GM13976 (cell line): ENCODE measurements around the gene ZCCHC4.
A peak's percentile ranks its signal among the peaks of the same experiment; 100 is the strongest.

Experiments used
- DNase-seq: peaks from one replicate; pipeline ENCODE4 v3.0.0; 2012; ENCODE audit warnings: low spot score
- in situ Hi-C: fragments of 300-500 bp; cut with MboI; formaldehyde crosslinking; loops from one replicate; pipeline ENCODE4 v1.12.0; 2022; ENCODE audit warnings: low sequenced_read_pairs, mixed read lengths, inconsistent platforms; ENCODE audit not compliant: unreplicated experiment
- TF ChIP-seq, protein P1 (sequence below): IDR thresholded peaks from 2 replicates; pipeline ENCODE4 v1.5.1; 2012; ENCODE audit warnings: borderline replicate concordance, mild to moderate bottlenecking; ENCODE audit not compliant: insufficient read depth; ENCODE audit errors: extremely low read depth, missing control alignments, control extremely low read depth

Gene ZCCHC4

DNA sequence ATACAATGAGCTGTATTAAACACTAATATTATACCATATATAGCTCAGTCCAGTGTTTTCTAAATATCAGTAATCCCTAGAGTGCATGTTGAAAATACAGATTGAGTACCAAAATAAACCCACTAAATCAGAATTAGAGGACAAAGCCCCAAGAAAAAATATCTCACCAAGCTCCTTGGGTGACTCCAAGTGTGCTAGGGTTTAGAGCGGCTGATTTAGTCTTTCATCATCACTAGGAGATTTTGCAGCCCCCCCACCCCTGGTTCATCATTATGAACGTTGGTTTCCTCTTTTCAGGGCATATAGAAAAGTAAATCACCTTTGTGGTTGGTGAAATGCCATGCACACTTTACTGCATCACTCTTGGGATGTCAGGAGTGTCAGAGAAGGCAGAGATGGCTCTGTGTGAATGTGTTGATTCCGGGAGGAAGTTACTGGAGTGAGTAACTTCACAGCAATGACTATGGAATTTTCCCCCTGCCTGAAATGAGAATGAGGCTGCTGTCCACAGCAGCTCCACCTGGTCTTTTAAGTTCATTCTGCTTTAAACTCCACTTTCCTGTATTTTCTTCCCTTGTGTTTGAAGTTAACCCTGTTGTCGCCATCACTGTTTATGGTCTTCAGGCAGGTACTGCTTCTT lies 39.3 kb downstream of the ZCCHC4 start:
- TF ChIP-seq, protein P1, sequence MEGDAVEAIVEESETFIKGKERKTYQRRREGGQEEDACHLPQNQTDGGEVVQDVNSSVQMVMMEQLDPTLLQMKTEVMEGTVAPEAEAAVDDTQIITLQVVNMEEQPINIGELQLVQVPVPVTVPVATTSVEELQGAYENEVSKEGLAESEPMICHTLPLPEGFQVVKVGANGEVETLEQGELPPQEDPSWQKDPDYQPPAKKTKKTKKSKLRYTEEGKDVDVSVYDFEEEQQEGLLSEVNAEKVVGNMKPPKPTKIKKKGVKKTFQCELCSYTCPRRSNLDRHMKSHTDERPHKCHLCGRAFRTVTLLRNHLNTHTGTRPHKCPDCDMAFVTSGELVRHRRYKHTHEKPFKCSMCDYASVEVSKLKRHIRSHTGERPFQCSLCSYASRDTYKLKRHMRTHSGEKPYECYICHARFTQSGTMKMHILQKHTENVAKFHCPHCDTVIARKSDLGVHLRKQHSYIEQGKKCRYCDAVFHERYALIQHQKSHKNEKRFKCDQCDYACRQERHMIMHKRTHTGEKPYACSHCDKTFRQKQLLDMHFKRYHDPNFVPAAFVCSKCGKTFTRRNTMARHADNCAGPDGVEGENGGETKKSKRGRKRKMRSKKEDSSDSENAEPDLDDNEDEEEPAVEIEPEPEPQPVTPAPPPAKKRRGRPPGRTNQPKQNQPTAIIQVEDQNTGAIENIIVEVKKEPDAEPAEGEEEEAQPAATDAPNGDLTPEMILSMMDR: no peak
- DNase-seq: no peak
- in situ Hi-C loops: loop anchor here (25.0 kb wide), 1 partner anchor 365 kb away; no protein-coding TSS in a partner anchor

DNA sequence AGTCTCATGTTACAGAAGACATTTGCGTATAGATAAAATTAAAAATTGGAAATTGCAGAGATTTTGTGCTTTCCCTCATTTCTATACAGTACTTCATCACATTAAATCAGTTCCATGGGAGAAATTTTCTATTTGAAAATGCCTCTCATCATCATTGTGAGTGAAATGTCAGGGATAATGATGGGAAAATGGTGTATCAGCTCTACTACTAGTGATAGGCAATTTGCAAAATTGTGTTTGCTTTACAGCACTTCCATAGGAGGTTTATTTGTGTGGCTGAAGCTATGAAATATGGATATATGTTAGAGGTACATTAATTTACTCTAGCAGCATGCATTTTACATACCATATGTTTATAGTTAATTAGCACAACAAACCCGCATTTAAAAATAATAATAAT lies 43.5 kb downstream of the ZCCHC4 start:
- in situ Hi-C loops: loop anchor here (25.0 kb wide), 1 partner anchor 369 kb away; no protein-coding TSS in a partner anchor
- no peak for DNase-seq
- TF ChIP-seq, protein P1: no peak

DNA sequence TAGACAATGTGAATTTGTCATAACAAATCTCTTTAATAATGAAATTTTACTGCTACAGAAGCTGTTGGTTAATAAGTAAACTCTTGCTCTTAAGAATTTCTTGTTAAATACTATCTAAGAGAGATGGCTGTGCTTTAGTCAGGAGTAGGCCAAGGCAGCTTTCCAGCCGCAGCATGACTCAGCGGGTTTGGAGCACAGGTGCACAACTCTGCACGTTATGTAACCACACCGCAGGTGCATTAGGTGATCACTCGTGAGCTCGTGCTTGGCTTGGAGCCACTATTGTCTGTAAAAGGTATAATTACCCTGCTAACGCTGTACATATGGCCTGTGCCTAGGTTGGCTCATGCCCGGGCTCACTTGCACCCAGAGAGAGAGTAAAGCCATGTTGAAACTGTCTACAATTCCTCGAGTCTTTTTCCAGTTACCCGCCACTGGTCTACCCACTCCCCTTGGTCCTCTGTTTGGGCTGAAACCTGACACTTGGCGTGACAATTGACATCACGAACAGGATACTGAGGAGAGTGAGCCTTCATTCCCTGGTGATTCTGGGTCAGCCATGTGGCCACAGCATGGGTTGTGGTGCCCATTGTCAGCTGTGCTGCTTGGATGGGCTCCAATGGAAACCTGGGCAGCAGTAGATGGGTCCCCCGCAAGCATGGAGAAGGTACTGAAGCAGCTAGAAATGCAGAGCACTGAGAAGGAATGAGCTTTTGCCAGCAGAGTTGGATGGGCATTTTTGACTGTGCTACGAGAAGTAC lies 46.1 kb downstream of the ZCCHC4 start:
- DNase-seq: no peak
- TF ChIP-seq, protein P1: no peak
- in situ Hi-C loops: loop anchor here (25.0 kb wide), 1 partner anchor 371 kb away; no protein-coding TSS in a partner anchor

DNA sequence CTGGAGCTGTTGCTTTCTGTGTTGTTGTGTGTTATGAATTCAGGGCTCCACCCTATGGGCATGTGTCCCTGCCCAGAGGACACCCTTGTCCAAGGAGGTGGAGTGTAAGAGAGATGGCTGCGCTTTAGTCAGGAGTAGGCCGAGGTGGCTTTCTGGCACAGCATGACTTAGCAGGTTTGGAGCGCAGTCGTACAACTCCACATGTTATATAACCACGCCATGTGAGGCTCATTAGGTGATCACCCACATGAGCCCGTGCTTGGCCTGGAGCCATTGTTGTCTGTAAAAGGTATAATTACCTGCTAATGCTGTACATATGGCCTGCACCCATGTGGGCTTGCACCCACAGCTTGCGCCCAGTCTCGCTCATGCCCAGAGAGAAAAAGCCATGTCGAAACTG lies 48.7 kb downstream of the ZCCHC4 start:
- in situ Hi-C loops: loop anchor here (10.0 to 25.0 kb wide), 2 partner anchors 176 to 374 kb away; no protein-coding TSS in a partner anchor

DNA sequence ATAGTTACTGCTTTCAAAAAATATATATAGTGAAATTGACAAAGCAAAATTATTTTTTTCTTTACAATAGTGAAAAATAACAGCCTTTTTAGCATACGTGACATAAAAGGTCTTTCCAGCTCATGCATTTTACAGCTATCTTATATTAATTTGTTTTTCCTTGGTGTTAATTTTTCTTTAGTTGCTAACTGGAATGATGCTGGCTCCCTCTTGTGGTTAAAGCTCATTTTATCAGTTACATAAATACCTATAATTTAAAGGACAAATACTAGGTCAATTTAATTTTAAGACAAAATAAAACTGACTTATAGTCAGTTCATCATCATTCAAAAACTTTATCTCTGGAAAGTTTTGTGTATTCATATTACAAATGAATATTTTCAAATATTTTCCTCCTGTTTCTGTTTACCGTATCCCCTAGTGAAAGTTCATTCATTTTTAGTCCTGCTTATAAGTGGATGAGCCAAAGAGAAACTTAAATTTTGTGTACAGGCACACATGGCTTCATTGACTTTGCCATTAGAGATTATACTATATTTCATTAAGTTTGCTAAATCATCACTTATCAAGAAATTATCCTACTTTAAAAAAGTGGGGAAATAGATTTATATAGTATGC lies 54.5 kb downstream of the ZCCHC4 start:
- TF ChIP-seq, protein P1: peak; percentile 49
- peak; percentile 34 for DNase-seq
- in situ Hi-C loops: loop anchor here (10.0 to 25.0 kb wide), 2 partner anchors 182 to 380 kb away; no protein-coding TSS in a partner anchor

More for the DNA sequence above, 48.7 kb downstream of the ZCCHC4 start:
- no peak for DNase-seq
- TF ChIP-seq, protein P1: no peak

DNA sequence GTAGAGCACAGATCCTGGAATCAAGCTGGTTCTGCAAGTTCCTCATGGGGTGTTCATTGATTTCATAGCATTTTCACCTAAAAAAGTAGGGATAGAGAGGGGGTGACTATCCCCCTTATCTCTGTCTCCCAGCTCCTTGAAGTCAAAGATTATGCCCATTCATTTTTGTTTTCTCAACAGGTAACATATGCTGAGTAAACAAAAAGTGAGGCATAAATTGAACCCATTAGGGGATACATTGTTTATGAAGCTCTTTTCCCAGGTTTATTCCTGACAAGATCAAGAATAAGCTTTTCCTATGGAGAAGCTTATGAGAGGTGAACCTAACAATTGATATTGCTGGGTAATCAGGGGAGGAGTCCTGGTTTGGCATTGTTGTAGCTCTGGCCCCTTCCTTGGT lies 55.3 kb downstream of the ZCCHC4 start:
- in situ Hi-C loops: loop anchor here (10.0 to 25.0 kb wide), 2 partner anchors 183 to 381 kb away; no protein-coding TSS in a partner anchor
- no peak for DNase-seq
- TF ChIP-seq, protein P1: no peak
